HG03103 (cell line): Measurements from ENCODE around the gene FANCC.

Source experiments
- ATAC-seq: cut with Tn5 transposase; IDR thresholded peaks from one replicate; pipeline ENCODE4 v1.9.1; 2021; ENCODE audit warnings: low read depth; ENCODE audit not compliant: unreplicated experiment

FANCC gene

GRCh38 chr9:95317119-95317892 is at the start of gene FANCC:
Gene FANCC, minus strand, starts transcription at chr9:95317709. Its CDS starts 68,418 bp downstream, at chr9:95249291.
- ATAC-seq = peak; percentile 60

- no peak for ATAC-seq
Observed at GRCh38 chr9:95366731-95367325, 49.3 kb upstream of the FANCC start.

- no peak for ATAC-seq
Observed at GRCh38 chr9:95365766-95366165, 48.3 kb upstream of the FANCC start.

- no peak for ATAC-seq
Observed at GRCh38 chr9:95363051-95363841, 45.7 kb upstream of the FANCC start.

- no peak for ATAC-seq
Observed at GRCh38 chr9:95360866-95361265, 43.4 kb upstream of the FANCC start.

- no peak for ATAC-seq
Observed at GRCh38 chr9:95357316-95357715, 39.8 kb upstream of the FANCC start.

- no peak for ATAC-seq
Observed at GRCh38 chr9:95355500-95355899, 38.0 kb upstream of the FANCC start.

- ATAC-seq = no peak
Observed at GRCh38 chr9:95351051-95351450, 33.5 kb upstream of the FANCC start.

- no peak for ATAC-seq
Observed at GRCh38 chr9:95350266-95350665, 32.8 kb upstream of the FANCC start.

GRCh38 chr9:95349091-95350038 is 31.9 kb upstream of the FANCC start:
- ATAC-seq = no peak

GRCh38 chr9:95346021-95346420 is 28.5 kb upstream of the FANCC start:
- ATAC-seq = no peak

GRCh38 chr9:95344735-95345325 is 27.3 kb upstream of the FANCC start:
- ATAC-seq = no peak

- no peak for ATAC-seq
Observed at GRCh38 chr9:95343725-95344287, 26.3 kb upstream of the FANCC start.

- ATAC-seq = no peak
Observed at GRCh38 chr9:95342571-95342970, 25.1 kb upstream of the FANCC start.

GRCh38 chr9:95341293-95341962 is 23.9 kb upstream of the FANCC start:
- no peak for ATAC-seq

GRCh38 chr9:95338243-95338642 is 20.7 kb upstream of the FANCC start:
- no peak for ATAC-seq

GRCh38 chr9:95336281-95336680 is 18.8 kb upstream of the FANCC start:
- no peak for ATAC-seq

GRCh38 chr9:95333426-95333825 is 15.9 kb upstream of the FANCC start:
- ATAC-seq = no peak

- no peak for ATAC-seq
Observed at GRCh38 chr9:95332860-95333259, 15.4 kb upstream of the FANCC start.
